ENCODE data around the gene ATP6V1F.

The ATP6V1F gene

DNA sequence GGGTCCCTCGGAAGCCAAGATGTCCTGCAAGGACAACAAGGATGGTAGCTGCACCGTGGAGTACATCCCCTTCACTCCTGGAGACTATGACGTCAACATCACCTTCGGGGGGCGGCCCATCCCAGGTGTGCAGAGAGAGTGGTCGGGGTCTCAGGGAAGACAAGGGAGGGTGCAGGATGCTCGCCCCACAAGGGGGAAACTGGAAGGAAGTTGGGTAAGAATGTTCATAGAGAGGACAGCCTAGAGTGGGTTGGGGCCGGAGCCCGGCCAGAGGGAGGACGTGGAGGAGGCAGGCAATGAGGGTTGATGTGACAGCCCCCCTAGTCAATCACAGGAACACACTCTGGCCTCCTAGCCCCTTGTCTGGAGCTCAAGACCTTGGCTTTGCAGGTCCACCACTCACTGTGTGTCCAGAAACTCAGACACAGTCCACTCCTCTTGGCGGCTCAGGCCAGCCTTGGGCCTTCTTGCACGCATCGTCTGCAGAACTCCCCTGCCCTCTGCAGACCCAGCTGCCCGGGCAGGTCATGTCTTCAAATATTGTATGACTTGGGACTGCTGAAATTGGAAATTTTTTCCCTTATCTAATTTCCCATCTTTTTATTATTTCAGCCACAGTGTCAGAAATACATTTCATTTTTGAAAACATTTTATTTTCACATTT, 15.7 kb upstream of the ATP6V1F start:
- H3K4me3 ChIP-seq (ENCODE audit: insufficient read depth, low read length, poor library complexity, severe bottlenecking): no peak overlapping the region
- no peak overlapping the region for H3K27ac ChIP-seq (ENCODE audit: low read depth, low read length)
- no peak overlapping the region for H3K9ac ChIP-seq (ENCODE audit: low read length)
- no peak overlapping the region for H2AFZ ChIP-seq (ENCODE audit: low read depth, low read length, severe bottlenecking)
- H3K27me3 ChIP-seq (ENCODE audit: low read length): no peaks in the 10 kb centered on the region
- no peaks in the 10 kb centered on the region for H3K36me3 ChIP-seq (ENCODE audit: low read length)
- no peaks in the 10 kb centered on the region for H3K79me2 ChIP-seq (ENCODE audit: insufficient read depth, low read length)
- H4K20me1 ChIP-seq (ENCODE audit: low read depth, low read length): no peaks in the 10 kb centered on the region
- H3F3A ChIP-seq (ENCODE audit: insufficient read depth): no peaks in the 10 kb centered on the region
- TF ChIP-seq, protein P1, sequence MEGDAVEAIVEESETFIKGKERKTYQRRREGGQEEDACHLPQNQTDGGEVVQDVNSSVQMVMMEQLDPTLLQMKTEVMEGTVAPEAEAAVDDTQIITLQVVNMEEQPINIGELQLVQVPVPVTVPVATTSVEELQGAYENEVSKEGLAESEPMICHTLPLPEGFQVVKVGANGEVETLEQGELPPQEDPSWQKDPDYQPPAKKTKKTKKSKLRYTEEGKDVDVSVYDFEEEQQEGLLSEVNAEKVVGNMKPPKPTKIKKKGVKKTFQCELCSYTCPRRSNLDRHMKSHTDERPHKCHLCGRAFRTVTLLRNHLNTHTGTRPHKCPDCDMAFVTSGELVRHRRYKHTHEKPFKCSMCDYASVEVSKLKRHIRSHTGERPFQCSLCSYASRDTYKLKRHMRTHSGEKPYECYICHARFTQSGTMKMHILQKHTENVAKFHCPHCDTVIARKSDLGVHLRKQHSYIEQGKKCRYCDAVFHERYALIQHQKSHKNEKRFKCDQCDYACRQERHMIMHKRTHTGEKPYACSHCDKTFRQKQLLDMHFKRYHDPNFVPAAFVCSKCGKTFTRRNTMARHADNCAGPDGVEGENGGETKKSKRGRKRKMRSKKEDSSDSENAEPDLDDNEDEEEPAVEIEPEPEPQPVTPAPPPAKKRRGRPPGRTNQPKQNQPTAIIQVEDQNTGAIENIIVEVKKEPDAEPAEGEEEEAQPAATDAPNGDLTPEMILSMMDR (IDR thresholded peaks at IDR 0.05; ENCODE audit: insufficient read depth, low read length, poor library complexity, severe bottlenecking): no peak
- no peak for TF ChIP-seq EZH2phosphoT487 (conservative IDR thresholded peaks at IDR 0.05; ENCODE audit: low read length)
- H3K9me3 ChIP-seq (ENCODE audit: insufficient read depth, low read length): no peaks in the 10 kb centered on the region
- H3K4me2 ChIP-seq (ENCODE audit: low read depth, low read length, poor library complexity, severe bottlenecking): no peak overlapping the region
- no peaks in the 10 kb centered on the region for H3K9me2 ChIP-seq (replicated peaks; ENCODE audit: insufficient read depth, low read length)

DNA sequence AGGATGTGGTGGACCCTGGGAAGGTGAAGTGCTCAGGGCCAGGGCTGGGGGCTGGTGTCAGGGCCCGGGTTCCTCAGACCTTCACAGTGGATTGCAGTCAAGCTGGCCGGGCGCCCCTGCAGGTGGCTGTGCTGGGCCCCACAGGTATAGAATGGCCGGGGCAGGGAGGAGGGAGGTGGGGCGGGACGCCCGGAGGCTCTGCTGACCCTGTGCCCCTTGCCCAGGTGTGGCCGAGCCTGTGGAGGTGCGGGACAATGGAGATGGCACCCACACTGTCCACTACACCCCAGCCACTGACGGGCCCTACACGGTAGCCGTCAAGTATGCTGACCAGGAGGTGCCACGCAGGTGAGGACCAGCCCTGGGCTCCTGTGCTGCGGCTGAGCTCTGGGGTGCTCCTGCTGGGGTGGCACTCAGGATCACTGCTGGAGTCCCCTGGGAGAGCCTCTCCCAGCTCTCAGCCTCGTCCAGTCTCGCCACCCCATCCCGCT, 14.9 kb upstream of the ATP6V1F start:
- H4K20me1 ChIP-seq (ENCODE audit: low read depth, low read length): no peaks in the 10 kb centered on the region
- TF ChIP-seq EZH2phosphoT487 (conservative IDR thresholded peaks at IDR 0.05; ENCODE audit: low read length): no peak
- TF ChIP-seq, protein P1 (IDR thresholded peaks at IDR 0.05; ENCODE audit: insufficient read depth, low read length, poor library complexity, severe bottlenecking): no peak
- H3K9me3 ChIP-seq (ENCODE audit: insufficient read depth, low read length): no peaks in the 10 kb centered on the region
- no peaks in the 10 kb centered on the region for H3F3A ChIP-seq (ENCODE audit: insufficient read depth)
- H3K9ac ChIP-seq (ENCODE audit: low read length): no peak overlapping the region
- no peaks in the 10 kb centered on the region for H3K27me3 ChIP-seq (ENCODE audit: low read length)
- H3K36me3 ChIP-seq (ENCODE audit: low read length): no peaks in the 10 kb centered on the region
- no peaks in the 10 kb centered on the region for H3K79me2 ChIP-seq (ENCODE audit: insufficient read depth, low read length)
- H3K4me2 ChIP-seq (ENCODE audit: low read depth, low read length, poor library complexity, severe bottlenecking): no peak overlapping the region
- no peak overlapping the region for H3K27ac ChIP-seq (ENCODE audit: low read depth, low read length)
- H2AFZ ChIP-seq (ENCODE audit: low read depth, low read length, severe bottlenecking): no peak overlapping the region
- H3K4me3 ChIP-seq (ENCODE audit: insufficient read depth, low read length, poor library complexity, severe bottlenecking): no peak overlapping the region
- no peaks in the 10 kb centered on the region for H3K9me2 ChIP-seq (replicated peaks; ENCODE audit: insufficient read depth, low read length)

DNA sequence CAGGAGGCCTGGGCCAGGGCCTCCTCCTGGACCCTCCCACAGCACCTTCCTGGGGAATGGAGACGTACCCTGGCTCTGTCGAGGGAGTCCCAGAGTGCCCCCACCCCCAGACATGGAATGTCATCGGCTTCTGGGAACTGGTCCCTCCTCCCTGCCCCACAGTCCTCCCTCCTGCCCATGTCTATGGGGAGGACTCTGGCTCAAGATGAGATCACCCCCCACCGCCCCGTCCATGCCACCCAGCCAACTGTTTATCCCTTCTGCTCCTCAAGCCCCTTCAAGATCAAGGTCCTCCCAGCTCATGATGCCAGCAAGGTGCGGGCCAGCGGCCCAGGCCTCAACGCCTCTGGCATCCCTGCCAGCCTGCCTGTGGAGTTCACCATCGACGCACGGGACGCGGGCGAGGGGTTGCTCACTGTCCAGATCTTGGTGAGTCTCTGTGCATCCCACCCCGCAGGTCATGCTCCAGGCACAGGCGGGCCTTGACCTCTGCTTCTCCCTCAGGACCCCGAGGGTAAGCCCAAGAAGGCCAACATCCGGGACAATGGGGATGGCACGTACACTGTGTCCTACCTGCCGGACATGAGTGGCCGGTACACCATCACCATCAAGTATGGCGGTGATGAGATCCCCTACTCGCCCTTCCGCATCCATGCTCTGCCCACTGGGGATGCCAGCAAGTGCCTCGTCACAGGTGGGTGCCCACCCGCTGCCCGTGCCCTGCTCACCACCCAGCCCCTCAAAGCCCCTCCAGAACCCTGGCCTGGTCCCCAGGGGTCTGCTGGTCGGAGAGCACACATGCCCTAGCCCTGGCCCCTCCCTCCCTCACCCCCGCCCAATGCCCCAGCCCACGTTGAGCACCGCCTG, 14.1 kb upstream of the ATP6V1F start:
- TF ChIP-seq, protein P1 (IDR thresholded peaks at IDR 0.05; ENCODE audit: insufficient read depth, low read length, poor library complexity, severe bottlenecking): no peak
- TF ChIP-seq EZH2phosphoT487 (conservative IDR thresholded peaks at IDR 0.05; ENCODE audit: low read length): no peak
- Histone ChIP-seq H3K9me2 (replicated peaks; ENCODE audit: insufficient read depth, low read length) (no peaks in the 10 kb centered on the region), H3K9ac (ENCODE audit: low read length) (no peak overlapping the region), H2AFZ (ENCODE audit: low read depth, low read length, severe bottlenecking) (no peak overlapping the region), H3K36me3 (ENCODE audit: low read length) (no peaks in the 10 kb centered on the region), H3K4me3 (ENCODE audit: insufficient read depth, low read length, poor library complexity, severe bottlenecking) (no peak overlapping the region), H3K27me3 (ENCODE audit: low read length) (no peaks in the 10 kb centered on the region), H3K79me2 (ENCODE audit: insufficient read depth, low read length) (no peaks in the 10 kb centered on the region), H3F3A (ENCODE audit: insufficient read depth) (no peaks in the 10 kb centered on the region), H3K27ac (ENCODE audit: low read depth, low read length) (no peak overlapping the region), H3K9me3 (ENCODE audit: insufficient read depth, low read length) (no peaks in the 10 kb centered on the region), H3K4me2 (ENCODE audit: low read depth, low read length, poor library complexity, severe bottlenecking) (no peak overlapping the region), H4K20me1 (ENCODE audit: low read depth, low read length) (no peaks in the 10 kb centered on the region)

All from SU-DHL-6 (cell line).